GM18502 (cell line): Measurements from ENCODE around the gene EDDM3A.

Experiments used
- ATAC-seq: cut with Tn5 transposase; IDR thresholded peaks from one replicate; pipeline ENCODE4 v1.9.1; 2021; ENCODE audit warnings: mild to moderate bottlenecking; ENCODE audit not compliant: unreplicated experiment, poor library complexity

Gene EDDM3A

DNA sequence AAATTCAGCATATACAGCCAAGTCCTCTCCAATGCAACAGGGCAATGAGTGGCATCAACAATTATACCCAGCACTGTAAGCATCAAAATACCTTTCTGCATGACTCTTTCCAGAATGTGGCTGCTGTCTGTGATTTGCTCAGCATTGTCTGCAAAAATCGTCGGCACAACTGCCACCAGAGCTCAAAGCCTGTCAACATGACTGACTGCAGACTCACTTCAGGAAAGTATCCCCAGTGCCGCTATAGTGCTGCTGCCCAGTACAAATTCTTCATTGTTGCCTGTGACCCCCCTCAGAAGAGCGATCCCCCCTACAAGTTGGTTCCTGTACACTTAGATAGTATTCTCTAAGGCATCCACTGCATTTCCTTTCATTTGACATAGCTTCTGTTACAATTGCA lies 36.1 kb downstream of the EDDM3A start:
- ATAC-seq = no peak

DNA sequence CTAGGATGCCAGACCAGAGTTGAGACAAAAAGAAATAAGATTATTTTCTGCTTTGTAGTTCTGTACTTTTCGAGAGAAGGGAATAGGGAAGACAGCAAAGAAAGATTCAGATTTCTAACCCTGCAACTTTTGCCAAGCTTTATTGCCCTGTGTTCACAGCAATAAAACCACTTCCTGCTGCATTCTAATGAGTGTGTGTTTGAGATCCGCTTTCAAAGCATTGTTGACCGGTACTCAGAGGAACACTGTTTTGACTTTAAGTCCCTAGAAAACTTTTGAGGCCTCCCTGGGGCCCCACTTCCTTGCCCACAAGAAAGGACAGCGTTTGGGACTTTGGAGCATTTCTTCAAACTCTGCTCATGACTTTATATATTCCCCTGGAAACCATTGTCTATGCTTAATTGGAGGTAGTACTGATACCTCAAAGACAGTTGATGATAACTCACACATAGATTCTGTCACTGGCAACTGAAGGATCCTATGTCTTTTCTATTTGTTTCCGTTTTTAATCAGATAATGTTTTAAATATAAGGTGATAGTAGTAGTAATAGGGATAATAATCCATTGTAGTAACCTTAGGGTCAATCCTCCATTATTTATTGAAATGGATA lies 36.7 kb downstream of the EDDM3A start:
- peak; percentile 65 for ATAC-seq

DNA sequence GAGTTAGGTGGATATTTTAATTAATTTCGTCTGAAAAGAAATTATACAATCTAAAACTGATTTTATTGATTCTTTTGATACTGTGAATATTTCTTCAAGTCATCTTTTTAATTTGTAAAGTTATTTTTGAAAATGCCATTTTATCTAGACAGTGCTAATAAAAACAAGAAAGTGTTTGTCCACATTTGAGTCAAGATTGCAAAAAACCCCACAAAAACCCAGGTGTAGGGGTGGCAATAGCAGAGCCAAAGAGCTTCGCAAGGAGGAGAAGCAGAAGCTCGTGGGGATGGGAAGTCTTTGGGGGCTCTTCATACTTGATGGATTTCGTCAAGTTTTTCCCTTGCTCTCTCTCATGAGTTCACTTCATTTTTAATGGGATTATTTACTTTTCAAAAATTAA lies 41.3 kb downstream of the EDDM3A start:
- ATAC-seq = no peak

DNA sequence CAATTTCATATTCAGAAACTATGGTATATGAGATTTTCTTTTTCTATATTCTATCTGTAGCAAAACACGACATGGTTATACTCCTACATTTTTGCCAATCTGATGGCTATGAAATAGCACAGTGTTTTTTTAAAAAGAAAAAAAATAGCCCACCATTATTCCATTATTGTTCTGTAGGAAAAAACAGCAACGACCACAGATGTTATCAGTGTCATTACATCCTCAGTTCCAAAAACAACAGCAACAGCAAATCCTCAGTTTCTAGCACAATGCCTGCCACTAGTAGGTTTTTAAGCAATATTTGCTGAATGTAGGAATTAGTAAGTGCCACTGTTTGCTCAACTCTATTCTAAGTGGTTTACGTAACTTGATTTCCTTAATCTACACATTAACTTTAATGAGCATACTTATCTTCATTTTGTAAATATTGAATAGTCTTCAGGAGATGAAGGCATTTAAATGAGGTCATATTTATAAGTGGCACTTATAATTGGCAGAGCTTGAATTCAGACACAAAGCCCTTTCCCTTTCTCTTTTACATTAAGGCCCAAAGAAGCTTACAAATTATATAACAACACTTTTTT lies 43.6 kb downstream of the EDDM3A start:
- ATAC-seq = no peak

DNA sequence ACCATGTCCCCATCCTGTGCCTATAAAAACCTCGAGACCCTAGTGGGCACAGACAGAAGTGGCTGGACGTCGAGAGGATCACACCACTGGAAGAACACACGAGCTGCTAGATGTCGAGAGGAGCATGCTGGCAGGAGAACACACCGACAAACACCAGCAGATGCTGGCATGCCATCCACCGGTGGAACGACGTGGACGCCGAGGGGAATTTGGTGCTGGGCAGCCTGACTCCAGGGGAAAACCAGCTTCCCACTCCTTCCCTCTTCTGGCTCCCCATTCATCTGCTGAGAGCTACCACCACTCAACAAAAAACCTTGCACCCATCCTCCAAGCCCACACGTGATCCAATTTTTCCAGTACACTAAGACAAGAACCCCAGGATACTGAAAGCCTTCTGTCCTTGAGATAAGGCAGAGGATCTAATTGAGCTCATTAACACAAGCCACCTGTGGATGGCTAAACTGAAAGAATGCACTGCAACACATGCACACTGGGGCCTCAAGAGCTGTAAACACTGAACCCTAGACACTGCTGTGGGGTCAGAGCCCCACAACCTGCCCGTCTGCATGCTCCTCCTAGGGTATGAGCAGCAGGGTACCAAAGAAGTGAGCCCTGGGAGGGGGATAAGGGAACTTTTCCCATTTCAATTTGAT lies 44.9 kb downstream of the EDDM3A start:
- no peak for ATAC-seq

DNA sequence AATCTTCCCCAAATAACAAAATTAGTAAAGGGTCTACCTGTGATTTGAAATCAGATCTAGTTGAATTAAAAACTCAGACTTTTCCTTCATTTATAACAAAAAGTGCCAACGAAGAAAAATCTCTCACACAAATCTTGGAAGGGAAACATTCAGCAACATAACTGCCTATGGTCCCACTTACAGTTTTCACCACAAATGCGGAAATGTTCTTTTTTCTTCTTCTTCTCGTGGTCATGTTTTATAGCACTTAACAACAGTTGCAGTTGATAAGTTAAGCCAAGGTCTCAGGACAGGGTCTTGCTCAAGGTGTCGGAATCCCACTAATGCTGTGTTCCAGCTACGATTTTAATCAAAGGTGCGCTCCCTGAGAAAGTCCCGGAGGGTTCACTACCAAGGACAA lies 45.5 kb downstream of the EDDM3A start:
- ATAC-seq = no peak

DNA sequence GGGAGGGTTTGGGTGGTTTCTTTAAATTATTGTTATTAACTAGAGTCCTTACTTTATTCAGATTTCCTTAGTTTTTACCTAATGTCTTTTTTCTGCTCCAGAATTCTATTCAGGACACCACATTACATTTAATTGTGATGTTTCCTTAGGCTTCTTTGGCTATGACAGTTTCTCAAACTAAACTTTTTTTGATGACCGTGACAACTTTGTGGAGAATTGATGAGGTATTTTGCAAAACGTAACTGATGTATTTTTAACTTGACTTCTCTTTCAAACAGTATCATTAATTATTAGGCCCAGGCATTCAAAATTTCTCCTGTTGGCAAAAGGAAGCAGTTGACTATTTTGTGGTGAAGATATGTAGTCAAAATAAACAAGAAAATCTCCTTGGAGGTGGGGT lies 45.9 kb downstream of the EDDM3A start:
- no peak for ATAC-seq

DNA sequence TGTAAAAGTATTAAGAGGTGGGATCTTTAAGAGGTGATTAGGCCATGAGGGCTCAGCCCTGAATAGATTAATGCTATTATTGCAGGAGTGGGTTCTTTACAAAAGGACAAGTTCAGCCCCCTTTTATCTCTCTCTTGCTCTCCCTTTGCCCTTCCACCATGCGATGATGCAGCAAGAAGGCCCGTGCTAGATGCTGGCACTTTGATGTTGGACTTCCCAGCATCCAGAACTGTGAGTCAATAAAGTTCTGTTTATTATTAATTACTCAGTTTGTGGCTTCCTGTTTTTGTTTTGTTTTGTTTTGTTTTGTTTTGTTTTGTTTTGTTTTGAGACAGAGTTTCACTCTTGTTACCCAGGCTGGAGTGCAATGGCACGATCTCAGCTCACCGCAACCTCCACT lies 46.9 kb downstream of the EDDM3A start:
- ATAC-seq = no peak

DNA sequence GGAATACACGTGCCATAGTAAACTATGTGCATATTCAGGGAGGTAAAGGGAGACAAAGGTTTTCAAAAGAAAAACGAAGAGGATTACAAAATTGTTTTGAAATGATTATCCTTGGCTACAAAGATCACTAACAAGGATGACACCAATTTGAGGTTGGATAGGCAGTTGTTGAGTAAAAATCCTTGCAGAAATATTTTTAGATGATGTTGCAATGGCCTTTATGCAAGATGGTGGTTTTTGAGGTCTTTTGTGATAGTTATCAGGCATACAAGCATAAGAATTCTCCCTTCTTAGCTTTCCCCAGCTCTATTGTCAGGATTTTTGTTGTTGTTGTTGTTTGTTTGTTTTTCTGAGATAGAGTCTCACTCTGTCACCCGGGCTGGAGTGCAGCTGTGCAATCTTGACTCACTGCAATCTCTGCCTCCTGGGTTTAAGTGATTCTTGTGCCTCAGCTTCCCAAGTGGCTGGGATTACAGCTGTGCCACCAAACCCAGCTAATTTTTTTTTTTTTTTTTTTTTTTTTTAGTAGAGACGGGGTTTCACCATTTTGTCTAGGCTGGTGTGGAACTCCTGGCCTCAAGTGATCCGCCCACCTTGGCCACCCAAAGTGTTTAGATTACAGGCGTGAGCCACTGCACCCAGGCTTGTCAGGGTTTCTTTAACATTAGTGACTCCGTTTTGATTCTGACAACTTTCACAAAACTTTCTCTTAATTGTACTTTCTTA lies 49.1 kb downstream of the EDDM3A start:
- ATAC-seq = no peak

DNA sequence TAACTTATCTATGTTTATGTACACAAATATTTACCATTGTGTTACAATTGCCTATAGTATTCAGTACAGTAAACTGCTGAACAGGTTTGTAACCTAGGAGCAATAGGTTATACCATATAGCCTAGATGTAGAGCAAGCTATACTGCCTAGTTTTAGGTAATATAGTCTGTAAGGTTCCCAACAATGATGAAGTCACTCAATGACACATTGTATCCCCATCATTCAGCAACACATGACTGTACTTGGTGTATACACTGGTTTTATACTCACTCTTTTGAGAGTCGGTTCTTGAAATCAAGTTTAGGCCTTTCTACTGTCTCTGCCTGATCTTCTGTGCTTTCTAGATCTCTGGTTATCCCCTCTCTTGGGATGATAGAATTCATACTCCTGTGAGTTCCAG lies 51.5 kb downstream of the EDDM3A start:
- ATAC-seq = no peak
